B cell (primary cell): Measurements from ENCODE around the gene INKA1.

ENCODE experiments used
- CTCF ChIP-seq: fragments of 200-600 bp; IDR thresholded peaks from one replicate; pipeline ENCODE4 v1.8.0; 2022; ENCODE audit warnings: antibody characterized with exemption, mild to moderate bottlenecking
- EZH2 ChIP-seq: IDR thresholded peaks from 2 replicates; pipeline ENCODE4 v1.6.1; 2012; ENCODE audit warnings: borderline replicate concordance, low read depth, mild to moderate bottlenecking, moderate library complexity, low read length; ENCODE audit not compliant: insufficient read depth, poor library complexity, severe bottlenecking

DNA sequence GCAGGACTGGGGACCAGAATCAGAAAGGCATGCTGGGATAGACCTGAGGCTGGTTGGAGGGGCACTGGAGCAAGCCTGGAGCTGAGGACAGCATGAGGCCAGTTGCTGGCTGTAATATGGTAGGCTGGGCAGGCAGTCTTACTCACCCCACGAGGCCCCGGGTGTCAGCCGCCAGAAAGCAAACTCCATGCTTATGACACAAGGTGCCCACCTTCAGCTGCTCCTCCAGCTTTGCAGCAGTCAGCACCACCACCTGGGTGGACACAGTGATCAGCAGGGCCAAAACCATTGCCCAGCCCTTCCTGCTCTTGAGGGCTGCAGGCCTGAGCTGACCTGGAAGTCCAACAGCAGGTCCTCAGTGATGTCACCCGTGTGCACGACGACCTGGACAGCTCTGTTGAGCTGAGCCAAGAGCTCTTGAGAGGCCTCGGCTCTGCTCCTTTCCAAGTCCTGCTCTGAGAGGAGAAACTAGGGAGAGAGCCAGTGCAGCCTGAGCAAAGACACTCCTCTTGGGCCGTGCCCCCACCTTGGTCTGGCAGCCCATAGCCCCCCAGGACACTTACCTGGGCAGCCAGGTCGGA, 9.9 kb downstream of the INKA1 start:
- TF ChIP-seq CTCF, result no peak
- no peak for TF ChIP-seq EZH2
